Measurements from ENCODE around the gene AFG1L. TPM values are rescaled to one million over a fixed set of nuclear protein-coding genes. Genes with fewer than 3 reads are reported as not detected.

The AFG1L gene
- total RNA-seq, 1 donor from 2014 or later = 9.3 TPM

- no peak for TF ChIP-seq CTCF (IDR thresholded peaks at IDR 0.05; ENCODE audit: unreplicated experiment)
Observed at GRCh38 chr6:108359901-108360882, 65.3 kb downstream of the AFG1L start.

GRCh38 chr6:108360919-108361311, 66.1 kb downstream of the AFG1L start:
- no peaks in the 10 kb centered on the region for H3K4me1 Mint-ChIP-seq
- DNase-seq (ENCODE audit: low spot score in 2 of 2, unreplicated experiment in 2 of 2) = no peak
- H3K27me3 Mint-ChIP-seq (ENCODE audit: low read depth) = no peaks in the 10 kb centered on the region
- H3K4me3 Mint-ChIP-seq = no peak overlapping the region
- no peaks in the 10 kb centered on the region for H3K9me3 Mint-ChIP-seq
- no peak for TF ChIP-seq CTCF (IDR thresholded peaks at IDR 0.05; ENCODE audit: unreplicated experiment)
- peaks cover 5% of the 10 kb centered on the region for H3K36me3 Mint-ChIP-seq
- H3K27ac Mint-ChIP-seq = no peak overlapping the region

More at GRCh38 chr6:108359901-108360882, 65.3 kb downstream of the AFG1L start:
- H3K4me1 Mint-ChIP-seq = no peaks in the 10 kb centered on the region
- no peaks in the 10 kb centered on the region for H3K27me3 Mint-ChIP-seq (ENCODE audit: low read depth)
- H3K9me3 Mint-ChIP-seq = no peaks in the 10 kb centered on the region
- no peak overlapping the region for H3K4me3 Mint-ChIP-seq
- DNase-seq (ENCODE audit: low spot score in 2 of 2, unreplicated experiment in 2 of 2) = no peak
- peaks cover 5% of the 10 kb centered on the region for H3K36me3 Mint-ChIP-seq
- no peak overlapping the region for H3K27ac Mint-ChIP-seq

- H3K27ac Mint-ChIP-seq = no peak overlapping the region
- no peak for TF ChIP-seq CTCF (IDR thresholded peaks at IDR 0.05; ENCODE audit: unreplicated experiment)
- peaks cover 5% of the 10 kb centered on the region for H3K36me3 Mint-ChIP-seq
- no peaks in the 10 kb centered on the region for H3K9me3 Mint-ChIP-seq
- H3K4me3 Mint-ChIP-seq = no peak overlapping the region
- no peak for DNase-seq (ENCODE audit: low spot score in 2 of 2, unreplicated experiment in 2 of 2)
- H3K4me1 Mint-ChIP-seq = no peaks in the 10 kb centered on the region
- no peaks in the 10 kb centered on the region for H3K27me3 Mint-ChIP-seq (ENCODE audit: low read depth)
Observed at GRCh38 chr6:108361312-108361932, 66.6 kb downstream of the AFG1L start.

GRCh38 chr6:108362455-108362854, 67.6 kb downstream of the AFG1L start:
- H3K9me3 Mint-ChIP-seq = no peaks in the 10 kb centered on the region
- no peaks in the 10 kb centered on the region for H3K27me3 Mint-ChIP-seq (ENCODE audit: low read depth)
- H3K4me1 Mint-ChIP-seq = no peaks in the 10 kb centered on the region
- H3K4me3 Mint-ChIP-seq = no peak overlapping the region
- no peak overlapping the region for H3K27ac Mint-ChIP-seq
- no peak for TF ChIP-seq CTCF (IDR thresholded peaks at IDR 0.05; ENCODE audit: unreplicated experiment)
- H3K36me3 Mint-ChIP-seq = peaks cover 5% of the 10 kb centered on the region
- no peak for DNase-seq (ENCODE audit: low spot score in 2 of 2, unreplicated experiment in 2 of 2)

- H3K4me3 Mint-ChIP-seq = no peak overlapping the region
- peaks cover 3% of the 10 kb centered on the region for H3K36me3 Mint-ChIP-seq
- H3K4me1 Mint-ChIP-seq = no peaks in the 10 kb centered on the region
- H3K27me3 Mint-ChIP-seq (ENCODE audit: low read depth) = no peaks in the 10 kb centered on the region
- no peak for TF ChIP-seq CTCF (IDR thresholded peaks at IDR 0.05; ENCODE audit: unreplicated experiment)
- no peaks in the 10 kb centered on the region for H3K9me3 Mint-ChIP-seq
- no peak overlapping the region for H3K27ac Mint-ChIP-seq
- no peak for DNase-seq (ENCODE audit: low spot score in 2 of 2, unreplicated experiment in 2 of 2)
Observed at GRCh38 chr6:108363113-108363512, 68.3 kb downstream of the AFG1L start.

All from mesothelial cell of epicardium (in vitro differentiated cells).